GM12878 (cell line): ENCODE measurements around the gene UXS1. TPM values are rescaled to one million over a fixed set of nuclear protein-coding genes. Genes with fewer than 3 reads are reported as not detected.
"Not testable (repeated sequence)": the region's sequence is repeated elsewhere in the genome, so short reads cannot be mapped to it uniquely, and the experiment has no call there.

Experiments used
- ATAC-seq: fragments of 200-7000 bp; cut with Tn5 transposase; 3 replicates; pipeline ENCODE4 v1.9.1; 2020; ENCODE audit warnings: mild to moderate bottlenecking, moderate library complexity
- BruUV-seq: library from RNA; stranded (reverse); fragments of 400-500 nt; replicated peaks from 2 replicates; lab custom pipeline; 2021; lab: Mats Ljungman, UMichigan
- CTCF ChIA-PET: fragments of 300-600 bp; sonication (Branson Sonifier 250); formaldehyde crosslinking; extraction: SDS; loops from one replicate; lab custom pipeline; 2021; ENCODE audit warnings: inconsistent platforms; lab: Yijun Ruan, JAX
- POLR2A ChIA-PET: fragments of 350-600 bp; formaldehyde crosslinking; extraction: SDS; loops from one replicate; lab custom pipeline; 2021; ENCODE audit warnings: inconsistent platforms; lab: Charles Lee
- RAD21 ChIA-PET: fragments of 300-600 bp; sonication (Branson Sonifier 250); formaldehyde crosslinking; loops from one replicate; lab custom pipeline; 2023; ENCODE audit warnings: antibody characterized with exemption; ENCODE audit not compliant: unreplicated experiment; lab: Charles Lee
- SMC1A ChIA-PET: fragments of 300-600 bp; sonication (Branson Sonifier 250); formaldehyde crosslinking; loops from one replicate; lab custom pipeline; 2023; ENCODE audit not compliant: unreplicated experiment, uncharacterized antibody; lab: Charles Lee
- DNase-seq: peaks from one replicate; pipeline ENCODE4 v3.0.0-alpha.2; 2011; ENCODE audit warnings: low read depth, low spot score
- FAIRE-seq: peaks from 3 replicates; lab custom pipeline; 2011; peaks lifted over from hg19 to GRCh38; lab: Jason Lieb, UNC
- H2AFZ ChIP-seq: 2 replicates; pipeline ENCODE4 v1.6.0; 2011; ENCODE audit warnings: low read depth, low read length, control low read depth; ENCODE audit not compliant: control insufficient read depth
- H3K27ac ChIP-seq: 2 replicates; pipeline ENCODE4 v1.5.1; 2011; ENCODE audit warnings: control low read depth; ENCODE audit not compliant: control insufficient read depth, insufficient read depth
- H3K27me3 ChIP-seq, 2 experiments: replicated peaks in 1 of 2; 2 replicates each; pipeline versions ENCODE4 v1.6.0 to v1.6.1; 2011; ENCODE audit warnings: low read length in 1 of 2; ENCODE audit not compliant: control insufficient read depth in 2 of 2, insufficient read depth in 2 of 2
- H3K36me3 ChIP-seq, 2 experiments: 2 replicates each; pipeline ENCODE4 v1.5.1; 2011; ENCODE audit warnings: low read length in 1 of 2; ENCODE audit not compliant: control insufficient read depth in 2 of 2, insufficient read depth in 2 of 2
- H3K4me1 ChIP-seq: 2 replicates; pipeline ENCODE4 v1.6.1; 2011; ENCODE audit warnings: mild to moderate bottlenecking, low read length, moderate library complexity, mixed read lengths; ENCODE audit not compliant: control insufficient read depth, insufficient read depth
- H3K4me2 ChIP-seq: 2 replicates; pipeline ENCODE4 v1.6.0; 2011; ENCODE audit warnings: control low read depth; ENCODE audit not compliant: control insufficient read depth, insufficient read depth
- H3K4me3 ChIP-seq: fragments of 200-600 bp; sonication (generic); 2 replicates; pipeline ENCODE4 v1.5.1; 2016
- H3K79me2 ChIP-seq: 2 replicates; pipeline ENCODE4 v1.6.0; 2011; ENCODE audit warnings: low read length; ENCODE audit not compliant: control insufficient read depth, insufficient read depth
- H3K9ac ChIP-seq: 2 replicates; pipeline ENCODE4 v1.8.0; 2011; ENCODE audit warnings: low read length, control low read depth, mixed read lengths; ENCODE audit not compliant: control insufficient read depth, insufficient read depth
- H3K9me3 ChIP-seq: replicated peaks from 3 replicates; pipeline ENCODE4 v1.5.1; 2011; ENCODE audit warnings: mild to moderate bottlenecking, low read length; ENCODE audit not compliant: control insufficient read depth, insufficient read depth
- H4K20me1 ChIP-seq: 2 replicates; pipeline ENCODE4 v1.6.0; 2011; ENCODE audit not compliant: control insufficient read depth, insufficient read depth
- CREB1 ChIP-seq: IDR thresholded peaks from 2 replicates; pipeline ENCODE4 v1.6.1; 2012; ENCODE audit warnings: low read depth, mild to moderate bottlenecking, inconsistent platforms
- EED ChIP-seq: sonication (generic); IDR thresholded peaks from 2 replicates; pipeline ENCODE4 v1.6.1; 2016; ENCODE audit warnings: antibody characterized with exemption, low read depth
- EZH2 ChIP-seq: IDR thresholded peaks from 2 replicates; pipeline ENCODE4 v1.6.1; 2012; ENCODE audit warnings: low read depth, mild to moderate bottlenecking, control low read depth, inconsistent platforms, low read length, borderline replicate concordance; ENCODE audit not compliant: control insufficient read depth
- FOS ChIP-seq: IDR thresholded peaks from 3 replicates; pipeline ENCODE4 v1.6.1; 2011; ENCODE audit warnings: borderline replicate concordance; ENCODE audit not compliant: insufficient read length; ENCODE audit errors: extremely low read depth
- MEF2A ChIP-seq: IDR thresholded peaks from 2 replicates; pipeline ENCODE4 v1.6.1; 2011; ENCODE audit warnings: low read depth, mild to moderate bottlenecking, low read length, moderate library complexity; ENCODE audit not compliant: insufficient read depth
- NFXL1 ChIP-seq: fragments of 450-650 bp; IDR thresholded peaks from 2 replicates; pipeline ENCODE4 v1.6.1; 2017; ENCODE audit warnings: antibody characterized with exemption, mild to moderate bottlenecking, borderline replicate concordance
- WGBS: methylation state at CpG from one replicate; pipeline ENCODE4 v1.1.6; 2016; ENCODE audit warnings: low lambda C conversion rate; ENCODE audit not compliant: insufficient replicate concordance, insufficient coverage; ENCODE audit errors: missing lambda C conversion rate; 5-methylcytosine and 5-hydroxymethylcytosine counted together
- in situ Hi-C: fragments of 300-500 bp; cut with MboI; formaldehyde crosslinking; loops from 9 replicates; pipeline ENCODE4 v1.14.3; 2018; ENCODE audit warnings: mixed read lengths
- intact Hi-C: fragments of 100-400 bp; cut with micrococcal nuclease; formaldehyde crosslinking; loops from one replicate; pipeline ENCODE4 v1.14.2; 2022; ENCODE audit not compliant: unreplicated experiment
- polyA plus RNA-seq, 11 experiments: library from polyadenylated mRNA; depleted of rRNA in 4 of 11; unstranded in 6 of 11; stranded (reverse) in 5 of 11; fragments of >200 nt; fragmentation: Nextera tagmentation in 4 of 11; fragmentation: Illumina TruSeq in 1 of 11; extraction: Ambion mirVana in 4 of 11; extraction: Trizol in 1 of 11; gene quantifications; 1 replicate in 1 of 11; 2 replicates in 10 of 11; pipeline versions ENCODE4 v1.2.1 to v1.2.3, GENCODE V29; 2011 to 2016; ENCODE audit warnings: inconsistent platforms in 2 of 11, missing spikeins in 2 of 11, low read depth in 1 of 11
- total RNA-seq, 4 experiments: library from RNA; depleted of rRNA in 3 of 4; stranded (reverse); fragments of >200 nt in 3 of 4; fragmentation: Illumina TruSeq in 1 of 4; extraction: Trizol in 1 of 4; gene quantifications; 2 replicates each; pipeline versions ENCODE4 v1.2.1 to v1.2.3, GENCODE V29; 2013 to 2021
- TF ChIP-seq, protein P1 (sequence below): IDR thresholded peaks from 2 replicates; pipeline ENCODE4 v1.6.1; 2012; ENCODE audit warnings: mild to moderate bottlenecking, low read depth, low read length
- TF ChIP-seq, protein P2 (sequence below): fragments of 450-650 bp; IDR thresholded peaks from 2 replicates; pipeline ENCODE4 v1.6.1; 2016; ENCODE audit warnings: mild to moderate bottlenecking, moderate library complexity, borderline replicate concordance

UXS1 gene
- total and polyA plus RNA-seq, 10 of the 15 experiments (the other 5 are each of a cell fraction or from before 2014, with no cell fraction given): 6.0 to 25.4 (median 24.0) TPM

DNA sequence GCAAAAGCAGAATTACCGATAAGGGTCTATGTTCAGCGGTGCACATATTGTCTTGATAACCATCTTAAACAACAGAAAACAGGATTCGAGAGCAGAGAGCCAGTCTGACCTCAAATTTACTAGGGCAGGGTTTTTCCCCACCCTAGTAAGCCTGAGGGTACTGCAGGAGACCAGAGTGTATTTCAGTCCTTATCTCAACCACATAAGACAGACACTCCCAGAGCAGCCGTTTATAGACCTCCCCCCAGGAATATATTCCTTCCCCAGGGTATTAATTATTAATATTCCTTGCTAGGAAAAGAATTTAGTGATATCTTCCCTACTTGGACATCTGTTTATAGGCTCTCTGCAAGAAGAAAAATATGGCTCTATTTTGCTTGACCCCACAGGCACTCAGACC, 41.3 kb upstream of the UXS1 start:
- H3K36me3 ChIP-seq, ATAC-seq, POLR2A ChIA-PET, CTCF ChIA-PET, H3K4me3 ChIP-seq, H3K9me3 ChIP-seq, H3K4me2 ChIP-seq, DNase-seq, RAD21 ChIA-PET, in situ Hi-C loops, intact Hi-C loops, H3K27me3 ChIP-seq, H4K20me1 ChIP-seq, H3K79me2 ChIP-seq, BruUV-seq, H2AFZ ChIP-seq, SMC1A ChIA-PET, H3K27ac ChIP-seq, FAIRE-seq, H3K9ac ChIP-seq, H3K4me1 ChIP-seq: not testable (repeated sequence)
- 54% methylated on average over 4 of the region's 4 CpGs for WGBS

DNA sequence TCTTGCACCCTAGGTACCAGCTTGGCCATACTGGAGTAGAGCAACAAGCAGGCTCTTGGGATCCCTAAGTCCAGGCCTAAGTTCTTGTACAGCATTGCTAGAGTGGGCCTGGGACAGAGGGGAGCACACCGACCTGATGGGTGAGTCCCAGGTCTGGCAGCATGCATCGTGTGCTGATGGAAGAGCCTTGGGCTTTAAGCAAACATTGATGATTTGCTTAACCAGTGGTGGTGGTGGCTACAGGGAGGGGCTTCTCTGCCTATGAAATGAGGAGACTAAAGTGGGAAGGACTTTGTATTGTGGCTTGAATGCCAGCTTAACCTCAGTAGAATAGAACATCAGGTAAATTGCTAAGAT, 39.2 kb upstream of the UXS1 start:
- ChIA-PET CTCF (no interaction called here), SMC1A (no interaction called here), POLR2A (no interaction called here), RAD21 (no interaction called here)
- Histone ChIP-seq H3K27ac (no peak overlapping the region), H3K9ac (no peak overlapping the region), H3K4me3 (no peak overlapping the region), H4K20me1 (no peaks in the 10 kb centered on the region), H3K36me3 (no peaks in the 10 kb centered on the region), H3K79me2 (no peaks in the 10 kb centered on the region), H3K4me2 (no peak overlapping the region), H3K27me3 (no peaks in the 10 kb centered on the region), H3K4me1 (no peaks in the 10 kb centered on the region), H3K9me3 (no peaks in the 10 kb centered on the region; the same call in 2 of the 3 replicates), H2AFZ (no peak overlapping the region)
- FAIRE-seq (no peak), DNase-seq (no peak), ATAC-seq (no peak)
- TF ChIP-seq NFXL1: no peak
- TF ChIP-seq CREB1: no peak
- TF ChIP-seq EZH2: no peak
- TF ChIP-seq, protein P1, sequence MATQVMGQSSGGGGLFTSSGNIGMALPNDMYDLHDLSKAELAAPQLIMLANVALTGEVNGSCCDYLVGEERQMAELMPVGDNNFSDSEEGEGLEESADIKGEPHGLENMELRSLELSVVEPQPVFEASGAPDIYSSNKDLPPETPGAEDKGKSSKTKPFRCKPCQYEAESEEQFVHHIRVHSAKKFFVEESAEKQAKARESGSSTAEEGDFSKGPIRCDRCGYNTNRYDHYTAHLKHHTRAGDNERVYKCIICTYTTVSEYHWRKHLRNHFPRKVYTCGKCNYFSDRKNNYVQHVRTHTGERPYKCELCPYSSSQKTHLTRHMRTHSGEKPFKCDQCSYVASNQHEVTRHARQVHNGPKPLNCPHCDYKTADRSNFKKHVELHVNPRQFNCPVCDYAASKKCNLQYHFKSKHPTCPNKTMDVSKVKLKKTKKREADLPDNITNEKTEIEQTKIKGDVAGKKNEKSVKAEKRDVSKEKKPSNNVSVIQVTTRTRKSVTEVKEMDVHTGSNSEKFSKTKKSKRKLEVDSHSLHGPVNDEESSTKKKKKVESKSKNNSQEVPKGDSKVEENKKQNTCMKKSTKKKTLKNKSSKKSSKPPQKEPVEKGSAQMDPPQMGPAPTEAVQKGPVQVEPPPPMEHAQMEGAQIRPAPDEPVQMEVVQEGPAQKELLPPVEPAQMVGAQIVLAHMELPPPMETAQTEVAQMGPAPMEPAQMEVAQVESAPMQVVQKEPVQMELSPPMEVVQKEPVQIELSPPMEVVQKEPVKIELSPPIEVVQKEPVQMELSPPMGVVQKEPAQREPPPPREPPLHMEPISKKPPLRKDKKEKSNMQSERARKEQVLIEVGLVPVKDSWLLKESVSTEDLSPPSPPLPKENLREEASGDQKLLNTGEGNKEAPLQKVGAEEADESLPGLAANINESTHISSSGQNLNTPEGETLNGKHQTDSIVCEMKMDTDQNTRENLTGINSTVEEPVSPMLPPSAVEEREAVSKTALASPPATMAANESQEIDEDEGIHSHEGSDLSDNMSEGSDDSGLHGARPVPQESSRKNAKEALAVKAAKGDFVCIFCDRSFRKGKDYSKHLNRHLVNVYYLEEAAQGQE: no peak
- TF ChIP-seq FOS: no peak
- TF ChIP-seq EED: no peak
- TF ChIP-seq MEF2A: no peak
- TF ChIP-seq, protein P2, sequence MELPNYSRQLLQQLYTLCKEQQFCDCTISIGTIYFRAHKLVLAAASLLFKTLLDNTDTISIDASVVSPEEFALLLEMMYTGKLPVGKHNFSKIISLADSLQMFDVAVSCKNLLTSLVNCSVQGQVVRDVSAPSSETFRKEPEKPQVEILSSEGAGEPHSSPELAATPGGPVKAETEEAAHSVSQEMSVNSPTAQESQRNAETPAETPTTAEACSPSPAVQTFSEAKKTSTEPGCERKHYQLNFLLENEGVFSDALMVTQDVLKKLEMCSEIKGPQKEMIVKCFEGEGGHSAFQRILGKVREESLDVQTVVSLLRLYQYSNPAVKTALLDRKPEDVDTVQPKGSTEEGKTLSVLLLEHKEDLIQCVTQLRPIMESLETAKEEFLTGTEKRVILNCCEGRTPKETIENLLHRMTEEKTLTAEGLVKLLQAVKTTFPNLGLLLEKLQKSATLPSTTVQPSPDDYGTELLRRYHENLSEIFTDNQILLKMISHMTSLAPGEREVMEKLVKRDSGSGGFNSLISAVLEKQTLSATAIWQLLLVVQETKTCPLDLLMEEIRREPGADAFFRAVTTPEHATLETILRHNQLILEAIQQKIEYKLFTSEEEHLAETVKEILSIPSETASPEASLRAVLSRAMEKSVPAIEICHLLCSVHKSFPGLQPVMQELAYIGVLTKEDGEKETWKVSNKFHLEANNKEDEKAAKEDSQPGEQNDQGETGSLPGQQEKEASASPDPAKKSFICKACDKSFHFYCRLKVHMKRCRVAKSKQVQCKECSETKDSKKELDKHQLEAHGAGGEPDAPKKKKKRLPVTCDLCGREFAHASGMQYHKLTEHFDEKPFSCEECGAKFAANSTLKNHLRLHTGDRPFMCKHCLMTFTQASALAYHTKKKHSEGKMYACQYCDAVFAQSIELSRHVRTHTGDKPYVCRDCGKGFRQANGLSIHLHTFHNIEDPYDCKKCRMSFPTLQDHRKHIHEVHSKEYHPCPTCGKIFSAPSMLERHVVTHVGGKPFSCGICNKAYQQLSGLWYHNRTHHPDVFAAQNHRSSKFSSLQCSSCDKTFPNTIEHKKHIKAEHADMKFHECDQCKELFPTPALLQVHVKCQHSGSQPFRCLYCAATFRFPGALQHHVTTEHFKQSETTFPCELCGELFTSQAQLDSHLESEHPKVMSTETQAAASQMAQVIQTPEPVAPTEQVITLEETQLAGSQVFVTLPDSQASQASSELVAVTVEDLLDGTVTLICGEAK: no peak
- WGBS: 0% methylated on average over 2 of the region's 2 CpGs
- no TSS peak for BruUV-seq
- intact Hi-C loops (no loop called here), in situ Hi-C loops (no loop called here)
